ENCODE data around the gene BICC1.

BICC1 gene

GRCh38 chr10:58570307-58570723 lies 57.6 kb downstream of the BICC1 start:
- no peaks in the 10 kb centered on the region for H3K36me3 ChIP-seq (replicated peaks)
- TF ChIP-seq CTCF (IDR thresholded peaks at IDR 0.05; ENCODE audit: low read depth, low read length, missing control alignments) = no peak
- no peak for DNase-seq
- no peak overlapping the region for H3K4me3 ChIP-seq (ENCODE audit: low read depth, low read length)
- no peak overlapping the region for H3K27ac ChIP-seq
- no peaks in the 10 kb centered on the region for H3K27me3 ChIP-seq (replicated peaks)
- in situ Hi-C loops (cut with HindIII; ENCODE audit: low pct_ligation_motif_present, low sequenced_read_pairs) = no loop called here

DNA sequence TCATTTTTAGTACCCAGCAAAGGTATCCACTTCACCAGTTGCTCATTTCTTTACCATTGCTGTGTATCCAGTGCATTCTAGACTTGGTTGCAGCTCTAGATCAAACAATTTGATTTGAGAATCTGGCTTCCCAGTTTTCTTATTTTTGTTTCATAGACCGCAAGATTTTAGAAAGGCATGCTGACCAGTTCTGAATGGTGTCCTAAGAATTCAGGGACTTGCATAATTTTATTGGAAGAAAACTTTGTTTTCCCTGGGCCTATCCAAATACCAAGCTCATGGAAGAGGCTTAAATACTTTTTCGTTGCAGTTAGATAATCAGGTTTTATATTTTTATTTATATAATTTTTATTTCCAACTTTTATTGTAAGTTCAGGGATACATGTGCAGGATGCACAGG lies 58.3 kb downstream of the BICC1 start:
- H3K4me3 ChIP-seq (ENCODE audit: low read depth, low read length) = no peak overlapping the region
- in situ Hi-C loops (cut with HindIII; ENCODE audit: low pct_ligation_motif_present, low sequenced_read_pairs) = no loop called here
- no peaks in the 10 kb centered on the region for H3K36me3 ChIP-seq (replicated peaks)
- DNase-seq = no peak
- TF ChIP-seq CTCF (IDR thresholded peaks at IDR 0.05; ENCODE audit: low read depth, low read length, missing control alignments) = no peak
- no peaks in the 10 kb centered on the region for H3K27me3 ChIP-seq (replicated peaks)
- no peak overlapping the region for H3K27ac ChIP-seq

GRCh38 chr10:58573144-58573543 lies 60.5 kb downstream of the BICC1 start:
- Histone ChIP-seq H3K27me3 (replicated peaks) (no peaks in the 10 kb centered on the region), H3K36me3 (replicated peaks) (no peaks in the 10 kb centered on the region), H3K4me3 (ENCODE audit: low read depth, low read length) (no peak overlapping the region), H3K27ac (no peak overlapping the region)
- in situ Hi-C loops (cut with HindIII; ENCODE audit: low pct_ligation_motif_present, low sequenced_read_pairs) = no loop called here
- no peak for TF ChIP-seq CTCF (IDR thresholded peaks at IDR 0.05; ENCODE audit: low read depth, low read length, missing control alignments)
- no peak for DNase-seq

GRCh38 chr10:58574058-58574457 lies 61.4 kb downstream of the BICC1 start:
- Histone ChIP-seq H3K27ac (no peak overlapping the region), H3K36me3 (replicated peaks) (no peaks in the 10 kb centered on the region), H3K4me3 (ENCODE audit: low read depth, low read length) (no peak overlapping the region), H3K27me3 (replicated peaks) (no peaks in the 10 kb centered on the region)
- DNase-seq = no peak
- no peak for TF ChIP-seq CTCF (IDR thresholded peaks at IDR 0.05; ENCODE audit: low read depth, low read length, missing control alignments)
- in situ Hi-C loops (cut with HindIII; ENCODE audit: low pct_ligation_motif_present, low sequenced_read_pairs) = no loop called here

DNA sequence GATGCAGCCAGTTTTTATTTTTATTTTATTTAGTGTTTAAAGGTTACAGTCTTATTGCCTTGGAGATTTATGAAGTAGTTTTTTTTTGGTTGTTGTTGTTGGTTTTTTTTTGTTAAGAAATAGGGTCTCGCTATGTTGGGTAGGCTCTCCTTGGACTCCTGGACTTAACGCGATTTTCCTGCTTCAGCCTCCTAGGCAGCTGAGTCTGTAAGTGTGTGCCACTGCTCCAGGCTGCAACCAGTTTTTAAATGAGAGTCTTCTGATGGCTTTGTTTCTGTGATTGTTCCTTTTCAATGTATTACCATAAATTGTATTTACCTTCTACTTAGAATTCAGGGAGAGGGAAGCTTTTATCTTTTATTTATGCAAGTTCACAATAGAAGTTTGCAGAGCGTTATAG lies 62.8 kb downstream of the BICC1 start:
- no peak for DNase-seq
- no peak for TF ChIP-seq CTCF (IDR thresholded peaks at IDR 0.05; ENCODE audit: low read depth, low read length, missing control alignments)
- Histone ChIP-seq H3K27ac (no peak overlapping the region), H3K27me3 (replicated peaks) (no peaks in the 10 kb centered on the region), H3K4me3 (ENCODE audit: low read depth, low read length) (no peak overlapping the region), H3K36me3 (replicated peaks) (no peaks in the 10 kb centered on the region)
- in situ Hi-C loops (cut with HindIII; ENCODE audit: low pct_ligation_motif_present, low sequenced_read_pairs) = no loop called here

DNA sequence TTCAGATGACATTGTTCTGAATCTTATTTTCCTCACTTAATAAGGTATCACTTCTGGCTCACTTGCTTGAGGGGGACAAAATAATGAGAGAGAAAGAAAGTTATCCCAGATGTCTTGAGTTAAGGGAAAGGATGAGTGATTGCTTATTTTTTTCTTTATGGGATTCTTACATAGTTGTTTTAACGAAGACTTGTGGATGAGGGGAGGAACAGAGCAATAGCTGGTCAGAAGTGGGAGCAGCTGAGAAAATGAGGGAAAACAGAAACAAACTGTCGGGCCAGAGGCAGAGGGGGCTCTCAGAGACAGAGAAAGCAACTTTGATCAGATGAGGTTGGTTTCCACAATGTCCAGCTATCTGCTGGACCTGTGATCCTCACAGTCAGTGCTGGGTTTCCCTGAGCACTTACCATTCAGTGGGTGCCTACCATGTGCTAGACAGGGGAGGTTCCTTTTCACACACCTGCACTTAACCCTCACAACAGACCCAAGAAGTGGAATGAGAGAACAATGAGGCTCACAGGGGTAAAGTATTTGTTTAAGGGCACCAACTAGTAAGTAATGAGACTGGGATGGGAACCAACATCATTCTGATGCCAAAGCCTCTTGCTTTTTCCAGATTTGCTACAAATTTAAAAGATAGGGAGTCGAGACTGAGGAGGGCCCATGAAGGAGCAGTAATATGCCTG lies 64.2 kb downstream of the BICC1 start:
- Histone ChIP-seq H3K36me3 (replicated peaks) (no peaks in the 10 kb centered on the region), H3K27ac (no peak overlapping the region), H3K27me3 (replicated peaks) (no peaks in the 10 kb centered on the region), H3K4me3 (ENCODE audit: low read depth, low read length) (no peak overlapping the region)
- no peak for TF ChIP-seq CTCF (IDR thresholded peaks at IDR 0.05; ENCODE audit: low read depth, low read length, missing control alignments)
- DNase-seq = no peak
- in situ Hi-C loops (cut with HindIII; ENCODE audit: low pct_ligation_motif_present, low sequenced_read_pairs) = no loop called here

Data from brain microvascular endothelial cell (primary cell).